DOHH2 (cell line): ENCODE data around the gene MYH7B.

Experiments
- EZH2phosphoT487 ChIP-seq: fragments of 200-600 bp; sonication (generic); IDR thresholded peaks from 2 replicates; pipeline ENCODE4 v1.6.1; 2017; ENCODE audit warnings: borderline replicate concordance, mild to moderate bottlenecking, antibody characterized with exemption, low read length, moderate library complexity, mixed read lengths
- TF ChIP-seq, protein P1 (sequence below): fragments of 200-600 bp; sonication (generic); IDR thresholded peaks from one replicate; pipeline ENCODE4 v1.5.1; 2014; ENCODE audit warnings: antibody characterized with exemption, mild to moderate bottlenecking, low read depth, low read length; ENCODE audit not compliant: poor library complexity, severe bottlenecking

DNA sequence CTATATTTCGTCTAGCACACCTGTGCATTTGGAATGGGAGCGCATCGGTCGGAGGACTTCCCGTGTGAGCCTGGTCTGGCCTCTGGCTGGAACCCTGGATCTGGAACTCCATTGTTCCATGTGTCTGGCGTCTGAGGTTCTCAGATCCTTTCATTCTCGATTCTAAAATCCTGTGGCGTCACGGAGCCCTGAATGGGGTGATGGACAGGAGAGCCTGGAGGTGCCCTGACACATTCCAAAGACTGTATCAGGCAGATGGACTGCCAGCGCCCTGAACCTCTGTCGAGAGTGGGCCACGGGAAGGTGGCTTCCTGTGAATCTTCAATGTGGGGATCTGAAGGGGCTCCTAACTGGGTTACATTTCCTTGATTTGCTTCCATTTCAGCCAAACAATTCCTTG, 20.6 kb downstream of the MYH7B start:
- TF ChIP-seq, protein P1, sequence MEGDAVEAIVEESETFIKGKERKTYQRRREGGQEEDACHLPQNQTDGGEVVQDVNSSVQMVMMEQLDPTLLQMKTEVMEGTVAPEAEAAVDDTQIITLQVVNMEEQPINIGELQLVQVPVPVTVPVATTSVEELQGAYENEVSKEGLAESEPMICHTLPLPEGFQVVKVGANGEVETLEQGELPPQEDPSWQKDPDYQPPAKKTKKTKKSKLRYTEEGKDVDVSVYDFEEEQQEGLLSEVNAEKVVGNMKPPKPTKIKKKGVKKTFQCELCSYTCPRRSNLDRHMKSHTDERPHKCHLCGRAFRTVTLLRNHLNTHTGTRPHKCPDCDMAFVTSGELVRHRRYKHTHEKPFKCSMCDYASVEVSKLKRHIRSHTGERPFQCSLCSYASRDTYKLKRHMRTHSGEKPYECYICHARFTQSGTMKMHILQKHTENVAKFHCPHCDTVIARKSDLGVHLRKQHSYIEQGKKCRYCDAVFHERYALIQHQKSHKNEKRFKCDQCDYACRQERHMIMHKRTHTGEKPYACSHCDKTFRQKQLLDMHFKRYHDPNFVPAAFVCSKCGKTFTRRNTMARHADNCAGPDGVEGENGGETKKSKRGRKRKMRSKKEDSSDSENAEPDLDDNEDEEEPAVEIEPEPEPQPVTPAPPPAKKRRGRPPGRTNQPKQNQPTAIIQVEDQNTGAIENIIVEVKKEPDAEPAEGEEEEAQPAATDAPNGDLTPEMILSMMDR, result no peak
- no peak for TF ChIP-seq EZH2phosphoT487
